ENCODE measurements around the gene HLA-C.

DNA sequence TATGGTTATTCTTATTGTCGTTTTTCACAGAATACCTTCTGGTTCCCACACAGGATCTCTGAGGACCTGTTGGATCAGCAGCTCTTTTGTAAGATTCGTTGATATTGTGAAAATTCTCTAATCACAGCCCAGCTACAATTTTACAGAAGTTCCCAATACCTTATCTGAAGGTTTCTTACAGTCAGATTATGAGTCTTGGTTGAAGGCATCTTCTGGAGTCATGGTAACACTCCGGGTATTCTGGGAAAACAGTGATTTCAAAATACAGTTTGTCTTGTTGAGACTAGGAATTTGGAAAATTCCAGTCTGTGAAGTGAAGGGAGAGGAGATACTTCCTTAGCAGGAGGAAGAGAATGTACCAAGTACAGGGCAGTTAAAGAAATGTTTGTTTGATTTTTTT is 22.2 kb upstream of the HLA-C start:
- TF ChIP-seq EZH2phosphoT487 (IDR thresholded peaks at IDR 0.05; ENCODE audit: borderline replicate concordance) (no peak), FOSL1 (IDR thresholded peaks at IDR 0.05; ENCODE audit: low read depth) (no peak), ZNF274 (IDR thresholded peaks at IDR 0.05; ENCODE audit: low read depth, low read length) (no peak), JUND (IDR thresholded peaks at IDR 0.05) (no peak), POLR2A (IDR thresholded peaks at IDR 0.05; ENCODE audit: borderline replicate concordance, extremely low read depth, insufficient read depth, insufficient read length) (no peak), CTCF (IDR thresholded peaks at IDR 0.05 in 2 of 3, conservative IDR thresholded peaks at IDR 0.05 in 1 of 3; ENCODE audit: borderline replicate concordance in 1 of 3, insufficient read depth in 1 of 3, low read depth in 2 of 3, low read length in 2 of 3) (no peak), RAD21 (IDR thresholded peaks at IDR 0.05; ENCODE audit: low read depth) (no peak), EZH2 (IDR thresholded peaks at IDR 0.05) (no peak), EGR1 (IDR thresholded peaks at IDR 0.05; ENCODE audit: low read depth) (no peak), SIN3A (IDR thresholded peaks at IDR 0.05; ENCODE audit: low read depth) (no peak), REST (IDR thresholded peaks at IDR 0.05; ENCODE audit: low read depth) (no peak), POLR2AphosphoS5 (IDR thresholded peaks at IDR 0.05; ENCODE audit: low read depth, low read length) (no peak)
